Spleen (tissue), 7 donors: ENCODE results near the gene EHD4.

Source experiments
- CTCF ChIP-seq, 11 experiments: fragments of 200-600 bp in 7 of 11; fragments of 450-650 bp in 4 of 11; sonication (generic) in 4 of 11; IDR thresholded peaks in 8 of 11; conservative IDR thresholded peaks in 3 of 11; 1 replicate in 7 of 11; 2 replicates in 4 of 11; pipeline versions ENCODE4 v1.4.0 to v1.8.0; 2016 to 2021; ENCODE audit warnings: antibody characterized with exemption in 11 of 11, inconsistent platforms in 4 of 11, mild to moderate bottlenecking in 1 of 11
- POLR2A ChIP-seq, 3 donors: fragments of 450-650 bp; IDR thresholded peaks; one replicate each; pipeline ENCODE4 v1.5.1; 2017; ENCODE audit warnings: antibody characterized with exemption in 3 of 3, mild to moderate bottlenecking in 1 of 3
- POLR2AphosphoS5 ChIP-seq, 3 donors: sonication (generic); formaldehyde crosslinking; IDR thresholded peaks; one replicate each; pipeline ENCODE4 v1.5.1; 2017; ENCODE audit warnings: antibody characterized with exemption in 3 of 3
- donor health status: DM: no; HTN: no; CAD: no; lungs with moderate emphysema.
- donor health status: DM: no; HTN: no; CAD: no.
- donor health status: DM: no; HTN: no; CAD: no.

- no peak for TF ChIP-seq POLR2A (IDR thresholded peaks at IDR 0.05)
- TF ChIP-seq CTCF (IDR thresholded peaks at IDR 0.05 in 8 of 11, conservative IDR thresholded peaks at IDR 0.05 in 3 of 11) = no peak
- TF ChIP-seq POLR2AphosphoS5 (IDR thresholded peaks at IDR 0.05) = no peak
Measured at GRCh38 chr15:41990243-41990605, 17.9 kb upstream of the EHD4 start.
